Kidney capillary endothelial cell (primary cell): ENCODE measurements around the gene ADRA2C.
A peak's percentile ranks its signal among the peaks of the same experiment; 100 is the strongest.

Experiments used
- DNase-seq: peaks from one replicate; pipeline ENCODE4 v3.0.0-alpha.2; 2018; ENCODE audit warnings: low spot score

Gene ADRA2C

GRCh38 chr4:3760841-3761240, 5.3 kb upstream of the ADRA2C start:
- no peak for DNase-seq

GRCh38 chr4:3762264-3762663, 3.9 kb upstream of the ADRA2C start:
- DNase-seq: no peak

GRCh38 chr4:3762753-3763549, 3.2 kb upstream of the ADRA2C start:
- DNase-seq: no peak

- peak; percentile 14 for DNase-seq
Observed at GRCh38 chr4:3765271-3766035, 732 bp upstream of the ADRA2C start.

GRCh38 chr4:3766785-3767569, 792 bp downstream of the ADRA2C start:
- no peak for DNase-seq

GRCh38 chr4:3767570-3768288, 1.5 kb downstream of the ADRA2C start:
- no peak for DNase-seq

- no peak for DNase-seq
Observed at GRCh38 chr4:3768842-3769641, 2.9 kb downstream of the ADRA2C start.

GRCh38 chr4:3769642-3770184, 3.5 kb downstream of the ADRA2C start:
- DNase-seq: no peak

GRCh38 chr4:3770323-3771163, 4.4 kb downstream of the ADRA2C start:
- no peak for DNase-seq

- no peak for DNase-seq
Observed at GRCh38 chr4:3771164-3771809, 5.1 kb downstream of the ADRA2C start.

GRCh38 chr4:3771939-3772495, 5.8 kb downstream of the ADRA2C start:
- no peak for DNase-seq

GRCh38 chr4:3772632-3773031, 6.4 kb downstream of the ADRA2C start:
- DNase-seq: no peak

GRCh38 chr4:3773552-3774001, 7.4 kb downstream of the ADRA2C start:
- no peak for DNase-seq

- no peak for DNase-seq
Observed at GRCh38 chr4:3774253-3774883, 8.2 kb downstream of the ADRA2C start.

- no peak for DNase-seq
Observed at GRCh38 chr4:3775005-3775404, 8.8 kb downstream of the ADRA2C start.

GRCh38 chr4:3775576-3775975, 9.4 kb downstream of the ADRA2C start:
- no peak for DNase-seq

- no peak for DNase-seq
Observed at GRCh38 chr4:3776166-3777032, 10.2 kb downstream of the ADRA2C start.

GRCh38 chr4:3777033-3777390, 10.8 kb downstream of the ADRA2C start:
- DNase-seq: no peak
